Measurements from ENCODE around the gene CELF2.

- TF ChIP-seq EP300 (IDR thresholded peaks at IDR 0.05; ENCODE audit: low read length) (no peak), ZBED1 (IDR thresholded peaks at IDR 0.05) (no peak), ZNF23 (CRISPR knock-in tag; IDR thresholded peaks at IDR 0.05) (no peak), MAX (CRISPR knock-in tag; IDR thresholded peaks at IDR 0.05) (no peak), SREBF1 (IDR thresholded peaks at IDR 0.05; ENCODE audit: borderline replicate concordance, low read depth, low read length) (no peak)
These were observed 275.1 kb downstream of the CELF2 start for GRCh38 chr10:11292576-11293302.

Data from K562 (cell line).